Uterus (tissue), 4 donors: ENCODE measurements around the gene KRT28. TPM values are rescaled to one million over a fixed set of nuclear protein-coding genes. Genes with fewer than 3 reads are reported as not detected.

Experiments used
- DNase-seq, 2 donors: peaks; one replicate each; pipeline ENCODE4 v3.0.0-alpha.2; 2019 to 2020
- H3K27ac ChIP-seq, 2 donors: fragments of 200-600 bp; sonication (generic); 1 replicate in 1 of 2; 2 replicates in 1 of 2; pipeline ENCODE4 v1.5.1; 2016 to 2018
- H3K27me3 ChIP-seq, 2 donors: fragments of 200-600 bp; sonication (generic); one replicate each; pipeline ENCODE4 v1.5.1; 2018 to 2019; ENCODE audit warnings: control low read depth in 1 of 2
- H3K36me3 ChIP-seq, 2 donors: fragments of 200-600 bp; sonication (generic); one replicate each; pipeline ENCODE4 v1.5.1; 2019; ENCODE audit warnings: control low read depth in 1 of 2
- H3K4me1 ChIP-seq, 2 donors: fragments of 200-600 bp; sonication (generic); one replicate each; pipeline ENCODE4 v1.5.1; 2018 to 2019; ENCODE audit warnings: control low read depth in 1 of 2
- H3K4me3 ChIP-seq, 2 donors: fragments of 200-600 bp; sonication (generic); 1 replicate in 1 of 2; 2 replicates in 1 of 2; pipeline ENCODE4 v1.5.1; 2018 to 2019; ENCODE audit warnings: mild to moderate bottlenecking in 1 of 2
- H3K9me3 ChIP-seq, 2 donors: fragments of 200-600 bp; sonication (generic); one replicate each; pipeline ENCODE4 v1.5.1; 2019; ENCODE audit warnings: control low read depth in 1 of 2
- POLR2A ChIP-seq, 2 donors: fragments of 450-650 bp; IDR thresholded peaks; one replicate each; pipeline ENCODE4 v1.6.1; 2016; ENCODE audit warnings: antibody characterized with exemption in 2 of 2, mild to moderate bottlenecking in 1 of 2, moderate library complexity in 1 of 2
- intact Hi-C: fragments of 100-400 bp; cut with DNase I; formaldehyde crosslinking; loops from one replicate; pipeline ENCODE4 v1.15.1; 2023; ENCODE audit warnings: low total_unique reads
- total RNA-seq, 4 donors: library from RNA; depleted of rRNA in 3 of 4; stranded (reverse); fragments of >200 nt in 3 of 4; gene quantifications; one replicate each; pipeline versions ENCODE4 v1.1.0 to v1.2.4, GENCODE V29; 2014 to 2023
- TF ChIP-seq, protein P1 (sequence below), 4 experiments: fragments of 200-600 bp in 2 of 4; fragments of 450-650 bp in 2 of 4; sonication (generic) in 2 of 4; IDR thresholded peaks; one replicate each; pipeline ENCODE4 v1.5.1; 2016 to 2019; ENCODE audit warnings: antibody characterized with exemption in 4 of 4, mild to moderate bottlenecking in 2 of 4, moderate library complexity in 1 of 4
- donor health status: DM: yes; HTN: yes; CAD: no.

KRT28 gene
- total RNA-seq, 4 donors from 2014 or later: not detected

DNA sequence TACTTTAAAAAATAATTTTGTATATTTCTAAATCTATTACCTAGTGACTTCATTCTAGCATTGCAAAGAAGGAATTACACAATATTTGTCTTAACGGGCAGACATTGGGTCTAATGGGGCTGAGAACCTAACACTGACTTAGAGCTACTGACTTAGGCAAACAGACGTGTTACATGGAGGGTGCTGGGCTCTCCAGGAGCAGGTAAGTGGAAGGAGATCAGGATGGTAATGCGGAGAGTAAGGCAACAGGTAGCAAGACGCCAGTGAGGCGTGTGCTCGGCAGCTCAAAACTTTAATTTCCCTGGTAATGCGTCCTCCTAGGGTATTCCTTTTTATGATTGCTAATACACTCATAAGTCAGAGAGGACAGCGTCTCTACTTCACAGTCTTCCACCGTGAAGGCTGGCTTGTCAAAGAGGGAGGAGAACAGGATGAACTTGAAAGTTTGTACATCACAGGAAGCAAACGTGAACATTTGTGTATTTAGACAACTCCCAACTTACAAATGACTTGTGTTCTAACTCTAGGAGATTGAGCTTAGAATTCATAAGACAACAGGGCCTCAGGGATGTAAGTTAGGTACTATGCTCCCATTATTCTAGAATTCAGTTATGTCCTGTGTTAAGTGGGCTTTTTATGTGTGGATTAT is 4.6 kb downstream of the KRT28 start:
- intact Hi-C loops: no loop called here
- Histone ChIP-seq H3K4me1 (no peaks in the 10 kb centered on the region), H3K27ac (no peak overlapping the region), H3K4me3 (no peak overlapping the region), H3K36me3 (no peaks in the 10 kb centered on the region), H3K9me3 (no peaks in the 10 kb centered on the region), H3K27me3 (no peaks in the 10 kb centered on the region)
- no peak for TF ChIP-seq POLR2A (IDR thresholded peaks at IDR 0.05)
- TF ChIP-seq, protein P1, sequence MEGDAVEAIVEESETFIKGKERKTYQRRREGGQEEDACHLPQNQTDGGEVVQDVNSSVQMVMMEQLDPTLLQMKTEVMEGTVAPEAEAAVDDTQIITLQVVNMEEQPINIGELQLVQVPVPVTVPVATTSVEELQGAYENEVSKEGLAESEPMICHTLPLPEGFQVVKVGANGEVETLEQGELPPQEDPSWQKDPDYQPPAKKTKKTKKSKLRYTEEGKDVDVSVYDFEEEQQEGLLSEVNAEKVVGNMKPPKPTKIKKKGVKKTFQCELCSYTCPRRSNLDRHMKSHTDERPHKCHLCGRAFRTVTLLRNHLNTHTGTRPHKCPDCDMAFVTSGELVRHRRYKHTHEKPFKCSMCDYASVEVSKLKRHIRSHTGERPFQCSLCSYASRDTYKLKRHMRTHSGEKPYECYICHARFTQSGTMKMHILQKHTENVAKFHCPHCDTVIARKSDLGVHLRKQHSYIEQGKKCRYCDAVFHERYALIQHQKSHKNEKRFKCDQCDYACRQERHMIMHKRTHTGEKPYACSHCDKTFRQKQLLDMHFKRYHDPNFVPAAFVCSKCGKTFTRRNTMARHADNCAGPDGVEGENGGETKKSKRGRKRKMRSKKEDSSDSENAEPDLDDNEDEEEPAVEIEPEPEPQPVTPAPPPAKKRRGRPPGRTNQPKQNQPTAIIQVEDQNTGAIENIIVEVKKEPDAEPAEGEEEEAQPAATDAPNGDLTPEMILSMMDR (IDR thresholded peaks at IDR 0.05): no peak
- DNase-seq: no peak

DNA sequence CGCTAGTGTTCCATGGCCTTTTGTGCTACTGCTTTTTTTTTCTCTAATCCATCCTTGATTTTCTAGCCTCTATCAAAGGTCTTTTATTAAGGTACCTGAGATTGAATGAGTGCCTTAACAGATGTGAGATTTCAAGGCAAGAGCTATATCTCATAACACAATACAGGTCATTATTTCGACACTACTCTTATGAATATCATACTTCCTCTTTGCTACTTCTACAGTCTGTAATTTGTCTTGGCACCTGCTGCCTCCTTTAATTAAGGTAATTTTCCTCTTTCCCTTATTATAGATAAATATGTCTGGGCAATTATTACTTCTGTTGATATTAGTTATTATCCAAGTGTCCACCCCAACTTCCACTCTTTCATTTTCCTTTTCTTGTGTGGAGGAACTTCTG is 5.3 kb downstream of the KRT28 start:
- Histone ChIP-seq H3K4me1 (no peaks in the 10 kb centered on the region), H3K9me3 (no peaks in the 10 kb centered on the region), H3K36me3 (no peaks in the 10 kb centered on the region), H3K4me3 (no peak overlapping the region), H3K27ac (no peak overlapping the region), H3K27me3 (no peaks in the 10 kb centered on the region)
- no peak for DNase-seq
- TF ChIP-seq POLR2A (IDR thresholded peaks at IDR 0.05): no peak
- TF ChIP-seq, protein P1 (IDR thresholded peaks at IDR 0.05): no peak
- intact Hi-C loops: loop anchor here (5.0 kb wide), 1 partner anchor 177 kb away; no protein-coding TSS in a partner anchor

DNA sequence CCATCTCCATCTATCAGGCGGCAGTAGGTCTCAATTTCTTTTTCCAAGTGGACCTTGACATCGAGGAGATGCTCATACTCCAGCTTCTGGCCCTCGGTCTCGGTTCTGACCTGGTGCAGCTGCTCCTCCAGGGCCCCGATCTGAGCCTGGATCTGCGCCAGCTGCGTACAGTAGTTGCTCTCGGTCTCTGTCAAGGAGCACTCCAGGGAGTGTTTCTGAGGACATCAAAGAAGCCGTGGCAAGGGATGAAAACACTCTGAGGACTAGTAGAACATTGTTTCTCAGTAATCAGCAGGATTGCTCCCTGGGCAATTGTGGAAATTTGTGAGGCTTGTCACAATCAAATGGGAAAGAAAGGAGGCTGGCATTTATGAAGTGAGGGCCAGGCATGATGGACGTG is 5.9 kb downstream of the KRT28 start:
- Histone ChIP-seq H3K4me1 (no peaks in the 10 kb centered on the region), H3K9me3 (no peaks in the 10 kb centered on the region), H3K27ac (no peak overlapping the region), H3K27me3 (no peaks in the 10 kb centered on the region), H3K36me3 (no peaks in the 10 kb centered on the region), H3K4me3 (no peak overlapping the region)
- no peak for DNase-seq
- TF ChIP-seq, protein P1 (IDR thresholded peaks at IDR 0.05): no peak
- TF ChIP-seq POLR2A (IDR thresholded peaks at IDR 0.05): no peak
- intact Hi-C loops: loop anchor here (5.0 kb wide), 1 partner anchor 177 kb away; no protein-coding TSS in a partner anchor

DNA sequence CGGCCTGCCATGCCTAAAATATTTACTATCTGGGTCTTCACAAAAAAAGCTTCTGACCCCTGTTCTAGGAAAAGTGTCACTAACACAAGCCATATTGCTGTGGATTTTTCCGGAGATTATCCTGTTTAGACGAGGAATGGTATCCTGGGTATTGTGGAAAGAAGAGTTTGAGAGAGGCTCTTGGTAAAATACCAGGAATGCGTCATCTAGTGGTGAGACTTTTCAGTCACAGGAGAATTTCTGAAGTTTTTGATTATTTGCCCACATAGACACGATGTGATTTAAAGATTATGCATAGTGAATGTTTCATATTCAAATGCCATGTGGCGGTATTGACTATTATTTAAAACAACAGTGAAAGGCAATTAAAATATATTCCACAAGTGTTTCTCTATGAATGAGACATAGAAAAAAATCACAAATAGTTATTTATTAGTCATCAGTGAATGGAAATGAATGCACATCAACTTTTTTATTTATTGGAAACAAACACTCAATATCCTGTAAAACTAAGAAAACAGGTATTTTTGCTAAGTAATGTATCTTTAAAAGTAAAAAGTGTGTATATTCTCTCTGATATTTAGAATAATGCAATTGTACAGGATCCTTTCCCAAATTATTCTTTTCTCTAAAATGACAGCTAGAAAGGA is 7.8 kb downstream of the KRT28 start:
- intact Hi-C loops: loop anchor here (5.0 kb wide), 1 partner anchor 175 kb away; no protein-coding TSS in a partner anchor
- no peaks in the 10 kb centered on the region for H3K4me1 ChIP-seq
- peak overlapping the region in 1 of 2 donors; percentile 12 for H3K27ac ChIP-seq
- no peaks in the 10 kb centered on the region for H3K36me3 ChIP-seq
- no peaks in the 10 kb centered on the region for H3K9me3 ChIP-seq
- H3K27me3 ChIP-seq: no peaks in the 10 kb centered on the region
- no peak for DNase-seq
- TF ChIP-seq POLR2A (IDR thresholded peaks at IDR 0.05): no peak
- TF ChIP-seq, protein P1 (IDR thresholded peaks at IDR 0.05): peak; percentile 55 to 76 (median 64)
- no peak overlapping the region for H3K4me3 ChIP-seq

DNA sequence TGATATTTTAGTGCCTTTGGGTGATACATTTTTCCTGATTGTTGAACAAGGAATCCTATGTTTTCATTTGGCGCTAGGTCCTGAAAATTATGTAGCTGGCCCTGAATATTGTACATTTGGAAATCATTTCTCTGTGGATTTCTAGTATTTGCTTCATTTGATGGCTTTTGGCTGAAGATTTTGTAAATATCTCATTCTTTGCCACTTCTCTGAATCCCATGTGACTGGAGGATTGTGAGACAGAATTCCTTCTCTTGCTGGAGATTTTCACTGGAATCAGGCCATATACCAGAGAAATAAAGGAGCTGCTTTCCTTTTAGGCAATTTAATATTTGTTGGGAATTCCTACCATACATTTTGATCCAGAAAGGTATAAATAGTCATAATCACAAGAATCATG is 8.6 kb downstream of the KRT28 start:
- intact Hi-C loops: loop anchor here (5.0 kb wide), 1 partner anchor 174 kb away; no protein-coding TSS in a partner anchor
- no peak overlapping the region for H3K4me3 ChIP-seq
- H3K4me1 ChIP-seq: no peaks in the 10 kb centered on the region
- no peak for TF ChIP-seq POLR2A (IDR thresholded peaks at IDR 0.05)
- TF ChIP-seq, protein P1 (IDR thresholded peaks at IDR 0.05): no peak
- no peak for DNase-seq
- no peaks in the 10 kb centered on the region for H3K27me3 ChIP-seq
- no peaks in the 10 kb centered on the region for H3K9me3 ChIP-seq
- no peaks in the 10 kb centered on the region for H3K36me3 ChIP-seq
- peak overlapping the region in 1 of 2 donors; percentile 12 for H3K27ac ChIP-seq
